ENCODE data around the gene ARHGAP15.

DNA sequence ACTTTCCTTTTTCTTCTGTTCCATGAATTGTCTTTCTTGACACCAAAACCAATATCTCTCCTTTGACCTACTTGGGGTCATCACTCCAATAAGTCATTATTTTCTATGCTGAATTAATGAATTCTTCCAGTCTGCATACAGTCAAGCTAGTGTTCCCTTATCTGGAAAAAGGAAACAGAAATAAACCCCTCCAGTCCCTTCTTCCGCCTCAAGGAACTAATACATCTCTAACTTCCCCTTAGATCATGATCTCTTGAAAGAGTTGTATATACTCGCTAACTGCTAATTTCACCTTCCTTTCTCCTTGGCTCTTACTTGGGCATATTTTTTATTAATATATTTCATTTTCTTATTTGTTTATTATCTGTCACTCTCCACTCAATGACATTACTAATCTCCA is 7.3 kb upstream of the ARHGAP15 start:
- TF ChIP-seq, protein P1, sequence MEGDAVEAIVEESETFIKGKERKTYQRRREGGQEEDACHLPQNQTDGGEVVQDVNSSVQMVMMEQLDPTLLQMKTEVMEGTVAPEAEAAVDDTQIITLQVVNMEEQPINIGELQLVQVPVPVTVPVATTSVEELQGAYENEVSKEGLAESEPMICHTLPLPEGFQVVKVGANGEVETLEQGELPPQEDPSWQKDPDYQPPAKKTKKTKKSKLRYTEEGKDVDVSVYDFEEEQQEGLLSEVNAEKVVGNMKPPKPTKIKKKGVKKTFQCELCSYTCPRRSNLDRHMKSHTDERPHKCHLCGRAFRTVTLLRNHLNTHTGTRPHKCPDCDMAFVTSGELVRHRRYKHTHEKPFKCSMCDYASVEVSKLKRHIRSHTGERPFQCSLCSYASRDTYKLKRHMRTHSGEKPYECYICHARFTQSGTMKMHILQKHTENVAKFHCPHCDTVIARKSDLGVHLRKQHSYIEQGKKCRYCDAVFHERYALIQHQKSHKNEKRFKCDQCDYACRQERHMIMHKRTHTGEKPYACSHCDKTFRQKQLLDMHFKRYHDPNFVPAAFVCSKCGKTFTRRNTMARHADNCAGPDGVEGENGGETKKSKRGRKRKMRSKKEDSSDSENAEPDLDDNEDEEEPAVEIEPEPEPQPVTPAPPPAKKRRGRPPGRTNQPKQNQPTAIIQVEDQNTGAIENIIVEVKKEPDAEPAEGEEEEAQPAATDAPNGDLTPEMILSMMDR (conservative IDR thresholded peaks at IDR 0.05; ENCODE audit: low read length) = no peak
- no peak for TF ChIP-seq EZH2phosphoT487 (IDR thresholded peaks at IDR 0.05; ENCODE audit: borderline replicate concordance, low read depth, low read length)

All from OCI-LY7 (cell line).